Natural killer cell treated with Interleukin-12 subunit alpha and Interleukin-12 subunit beta and Interleukin-15 and Interleukin-18, amount 100 ng/mL, for 72 hours (primary cell): ENCODE data around the gene ADIG. TPM values are rescaled to one million over a fixed set of nuclear protein-coding genes. Genes with fewer than 3 reads are reported as not detected.

Experiments used
- ATAC-seq, 2 donors: fragments of 150-1000 bp; cut with Tn5 transposase in 1 of 2; sonication (Bioruptor Pico), chemical (Tn5 transposase) in 1 of 2; 2 replicates each; pipeline ENCODE4 v1.10.0; 2021
- DNase-seq: peaks from one replicate; pipeline ENCODE4 v3.0.0; 2022; ENCODE audit warnings: low spot score
- H3K27ac Mint-ChIP-seq, 2 donors: 1 replicate in 1 of 2; 2 replicates in 1 of 2; pipeline ENCODE4 v1.8.0; 2022; ENCODE audit warnings: mixed read lengths in 2 of 2, mild to moderate bottlenecking in 1 of 2, moderate library complexity in 1 of 2
- H3K27me3 Mint-ChIP-seq, 2 donors: 1 replicate in 1 of 2; 2 replicates in 1 of 2; pipeline ENCODE4 v1.8.0; 2022; ENCODE audit warnings: mixed read lengths in 2 of 2
- H3K36me3 Mint-ChIP-seq: one replicate; pipeline ENCODE4 v1.8.0; 2022; ENCODE audit warnings: mixed read lengths
- H3K4me1 Mint-ChIP-seq, 2 donors: 1 replicate in 1 of 2; 2 replicates in 1 of 2; pipeline ENCODE4 v1.8.0; 2022; ENCODE audit warnings: low read depth in 2 of 2, mixed read lengths in 2 of 2, mild to moderate bottlenecking in 1 of 2
- H3K4me3 Mint-ChIP-seq: one replicate; pipeline ENCODE4 v1.8.0; 2022; ENCODE audit warnings: mixed read lengths
- H3K9me3 Mint-ChIP-seq: 2 replicates; pipeline ENCODE4 v1.8.0; 2022; ENCODE audit warnings: mixed read lengths
- total RNA-seq, 2 donors: library from RNA; stranded (reverse); gene quantifications; one replicate each; pipeline ENCODE4 v1.2.3, GENCODE V29; 2022

Gene ADIG
- total RNA-seq, 2 donors from 2014 or later, result 0.89 TPM; not detected in 1

- ATAC-seq, result no peak
These were observed 23.8 kb upstream of the ADIG start for GRCh38 chr20:38557174-38557573.

DNA sequence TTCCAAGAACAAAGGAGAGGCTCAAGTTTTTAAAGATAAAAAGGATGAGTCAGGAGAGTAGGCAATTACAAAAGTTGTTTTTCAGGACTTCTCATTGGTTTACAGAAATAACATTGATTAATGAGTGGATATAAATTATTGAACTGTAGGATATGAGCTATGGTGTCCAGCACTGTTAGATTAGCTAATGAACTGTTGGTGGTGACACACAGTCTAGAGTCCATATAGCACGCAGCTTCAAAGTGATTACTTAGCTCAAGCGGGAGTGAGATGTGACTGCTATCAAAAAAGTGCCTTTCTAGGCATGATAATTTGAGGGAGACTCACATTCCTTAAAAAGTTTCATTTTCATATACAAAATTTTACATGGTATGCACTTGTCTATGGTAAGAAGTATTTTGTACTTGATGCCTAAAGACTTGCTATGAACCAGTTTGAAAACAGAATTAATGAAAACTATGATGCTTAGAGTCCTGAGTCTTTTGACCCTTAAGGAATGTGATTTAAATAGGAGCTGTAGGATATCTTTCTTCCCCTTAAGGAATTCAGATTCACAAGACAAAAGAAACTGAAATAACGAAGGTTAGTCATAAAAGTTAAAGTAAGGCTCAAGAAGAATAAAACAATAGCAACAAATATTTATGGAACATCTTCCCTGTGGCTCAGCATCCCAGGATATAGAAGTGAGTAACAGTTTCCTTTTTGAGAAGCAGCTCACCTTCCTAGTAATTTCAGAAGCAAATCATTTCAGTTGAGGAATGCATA is 22.2 kb upstream of the ADIG start:
- peaks cover 31% of the 10 kb centered on the region for H3K36me3 Mint-ChIP-seq
- H3K27me3 Mint-ChIP-seq, result no peaks in the 10 kb centered on the region
- H3K4me1 Mint-ChIP-seq, result peaks cover 0 to 2% of the 10 kb centered on the region in 2 donors
- ATAC-seq, result no peak
- H3K4me3 Mint-ChIP-seq, result no peak overlapping the region
- H3K27ac Mint-ChIP-seq, result no peak overlapping the region
- no peaks in the 10 kb centered on the region for H3K9me3 Mint-ChIP-seq
- no peak for DNase-seq

More at GRCh38 chr20:38557174-38557573, 23.8 kb upstream of the ADIG start:
- H3K4me3 Mint-ChIP-seq, result no peak overlapping the region
- H3K9me3 Mint-ChIP-seq, result no peaks in the 10 kb centered on the region
- DNase-seq, result no peak
- H3K27ac Mint-ChIP-seq, result no peak overlapping the region
- H3K36me3 Mint-ChIP-seq, result peaks cover 31% of the 10 kb centered on the region
- peaks cover 0 to 2% of the 10 kb centered on the region in 2 donors for H3K4me1 Mint-ChIP-seq
- no peaks in the 10 kb centered on the region for H3K27me3 Mint-ChIP-seq

GRCh38 chr20:38559764-38560163 is 21.2 kb upstream of the ADIG start:
- no peaks in the 10 kb centered on the region for H3K9me3 Mint-ChIP-seq
- H3K4me3 Mint-ChIP-seq, result no peak overlapping the region
- peaks cover 31% of the 10 kb centered on the region for H3K36me3 Mint-ChIP-seq
- H3K27me3 Mint-ChIP-seq, result no peaks in the 10 kb centered on the region
- DNase-seq (no peak), ATAC-seq (no peak)
- H3K4me1 Mint-ChIP-seq, result peaks cover 0 to 2% of the 10 kb centered on the region in 2 donors
- peak overlapping the region in 1 of 2 donors; percentile 9 for H3K27ac Mint-ChIP-seq

- no peaks in the 10 kb centered on the region for H3K9me3 Mint-ChIP-seq
- DNase-seq, result no peak
- no peaks in the 10 kb centered on the region for H3K27me3 Mint-ChIP-seq
- peaks cover 14% of the 10 kb centered on the region for H3K36me3 Mint-ChIP-seq
- no peaks in the 10 kb centered on the region for H3K4me1 Mint-ChIP-seq
- H3K27ac Mint-ChIP-seq, result no peak overlapping the region
- ATAC-seq, result no peak
- H3K4me3 Mint-ChIP-seq, result no peak overlapping the region
These were observed 17.1 kb upstream of the ADIG start for GRCh38 chr20:38563802-38564431.

DNA sequence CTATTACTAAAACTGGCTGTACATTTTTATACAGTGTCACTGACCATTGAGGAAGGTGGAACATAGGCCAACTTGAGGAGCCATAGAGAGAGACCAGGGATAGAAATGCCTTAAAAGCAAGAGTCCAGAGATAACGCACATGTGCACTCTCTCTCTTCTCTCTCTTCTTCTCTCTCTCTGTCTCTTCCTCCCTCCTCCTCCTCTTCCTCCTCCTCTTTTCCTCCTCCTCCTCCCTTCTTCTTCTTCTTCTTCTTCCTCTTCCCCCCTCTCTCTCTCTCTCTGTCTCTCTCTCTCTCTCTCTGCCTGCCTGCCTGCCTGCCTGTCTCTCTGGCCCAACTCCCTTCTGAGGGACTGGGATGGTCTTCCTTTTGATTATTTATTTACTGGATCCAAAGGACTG is 16.3 kb upstream of the ADIG start:
- no peak overlapping the region for H3K27ac Mint-ChIP-seq
- no peaks in the 10 kb centered on the region for H3K27me3 Mint-ChIP-seq
- ATAC-seq (no peak), DNase-seq (no peak)
- peaks cover 8% of the 10 kb centered on the region for H3K36me3 Mint-ChIP-seq
- H3K9me3 Mint-ChIP-seq, result no peaks in the 10 kb centered on the region
- H3K4me3 Mint-ChIP-seq, result no peak overlapping the region
- H3K4me1 Mint-ChIP-seq, result no peaks in the 10 kb centered on the region

DNA sequence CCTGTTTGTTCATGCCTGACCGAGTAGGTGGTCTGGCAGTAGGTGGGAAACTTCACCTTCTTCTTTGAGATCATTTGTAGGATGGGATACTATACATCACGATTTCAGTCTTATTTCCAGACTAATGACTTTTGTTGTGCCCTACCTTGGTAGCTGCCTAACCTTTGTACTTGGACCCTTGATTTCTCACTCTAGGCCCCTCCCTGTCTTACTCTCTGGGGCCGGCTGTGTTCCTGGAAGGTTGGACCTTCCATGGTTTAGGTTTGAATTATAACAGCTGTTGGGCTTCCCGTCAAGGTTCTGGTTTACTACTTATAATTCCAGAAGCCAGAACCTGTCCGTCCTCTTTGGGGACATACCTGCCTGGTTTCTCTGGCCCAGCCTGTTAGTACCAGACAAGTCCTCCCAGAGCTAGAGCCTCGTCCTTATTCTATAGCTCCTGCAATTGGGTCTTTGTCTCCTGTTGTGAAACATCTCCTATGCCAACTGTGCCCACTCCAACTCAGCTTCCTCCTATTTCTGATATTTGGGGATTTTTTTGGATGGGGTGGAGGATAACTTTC is 14.9 kb upstream of the ADIG start:
- Mint-ChIP-seq H3K36me3 (peaks cover 6% of the 10 kb centered on the region), H3K27me3 (no peaks in the 10 kb centered on the region), H3K4me3 (no peak overlapping the region), H3K27ac (no peak overlapping the region), H3K4me1 (no peaks in the 10 kb centered on the region), H3K9me3 (no peaks in the 10 kb centered on the region)
- ATAC-seq, result no peak
- DNase-seq, result no peak

GRCh38 chr20:38569747-38570525 is 11.1 kb upstream of the ADIG start:
- no peak for ATAC-seq
- peaks cover 17% of the 10 kb centered on the region for H3K36me3 Mint-ChIP-seq

GRCh38 chr20:38573413-38573812 is 7.6 kb upstream of the ADIG start:
- no peak for ATAC-seq
- Mint-ChIP-seq H3K36me3 (peaks cover 17% of the 10 kb centered on the region), H3K4me1 (no peaks in the 10 kb centered on the region), H3K4me3 (no peak overlapping the region), H3K27ac (no peak overlapping the region), H3K9me3 (no peaks in the 10 kb centered on the region), H3K27me3 (no peaks in the 10 kb centered on the region)
- no peak for DNase-seq

More at GRCh38 chr20:38569747-38570525, 11.1 kb upstream of the ADIG start:
- DNase-seq, result no peak
- H3K27me3 Mint-ChIP-seq, result no peaks in the 10 kb centered on the region
- H3K9me3 Mint-ChIP-seq, result no peaks in the 10 kb centered on the region
- peak overlapping the region in 1 of 2 donors; percentile 11 for H3K27ac Mint-ChIP-seq
- no peaks in the 10 kb centered on the region for H3K4me1 Mint-ChIP-seq
- no peak overlapping the region for H3K4me3 Mint-ChIP-seq

DNA sequence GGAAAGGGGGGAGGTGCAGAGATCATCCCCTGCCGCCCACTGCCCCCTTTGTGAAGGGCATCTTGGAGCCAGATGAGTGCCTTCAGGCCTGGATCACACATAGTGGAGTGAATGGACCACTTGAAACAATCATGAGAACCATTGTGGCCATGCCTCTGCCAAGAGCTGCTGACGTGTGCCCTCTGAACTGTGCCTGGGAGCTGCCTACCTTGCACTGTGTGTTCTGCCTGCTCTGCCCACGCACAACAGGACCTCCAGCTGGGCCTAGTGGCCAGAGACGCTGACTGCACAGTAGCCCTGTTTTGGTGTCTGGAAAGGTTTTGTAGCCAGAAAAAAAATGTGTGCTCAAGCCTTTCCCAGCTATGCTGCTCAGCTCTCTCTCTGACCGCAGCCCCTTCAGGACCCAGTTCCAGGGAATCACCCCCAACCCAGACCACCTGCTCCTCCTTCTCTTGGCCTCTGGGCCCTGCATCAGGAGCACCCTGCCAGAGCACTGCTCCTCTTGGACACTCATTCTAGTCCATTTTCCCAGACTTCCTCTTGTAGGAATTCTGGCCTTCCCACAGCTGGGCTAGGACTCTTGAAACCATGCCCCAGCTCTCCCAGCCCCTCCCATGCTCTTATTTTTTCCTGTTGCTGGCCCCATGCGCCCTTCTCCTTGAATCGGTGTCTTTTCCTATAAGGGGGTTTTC is 1.6 kb upstream of the ADIG start:
- no peaks in the 10 kb centered on the region for H3K9me3 Mint-ChIP-seq
- peaks cover 4% of the 10 kb centered on the region for H3K36me3 Mint-ChIP-seq
- no peak for DNase-seq
- ATAC-seq, result no peak
- peak overlapping the region in 1 of 2 donors; percentile 16 for H3K27ac Mint-ChIP-seq
- H3K27me3 Mint-ChIP-seq, result no peaks in the 10 kb centered on the region
- peaks cover 0 to 5% of the 10 kb centered on the region in 2 donors for H3K4me1 Mint-ChIP-seq
- H3K4me3 Mint-ChIP-seq, result no peak overlapping the region

DNA sequence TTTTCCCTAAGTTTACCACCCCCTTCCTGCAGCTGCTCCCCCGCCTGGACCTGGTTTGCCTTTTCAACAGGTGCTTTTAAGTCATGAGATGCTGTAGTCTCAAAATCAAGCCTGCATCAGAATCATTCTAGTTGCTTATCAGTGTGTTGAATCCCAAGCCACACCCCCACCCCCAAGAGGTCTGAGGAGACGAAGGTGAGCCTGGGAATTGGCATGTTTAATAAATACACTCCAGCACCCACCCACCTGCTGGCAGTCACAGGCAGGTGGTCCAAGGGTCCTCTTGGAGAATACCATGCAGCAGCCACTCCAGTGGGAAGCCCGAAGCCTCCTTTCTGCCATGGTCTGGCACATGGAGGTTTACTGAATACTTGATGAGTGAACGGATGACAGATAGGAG is 1.1 kb upstream of the ADIG start:
- H3K4me1 Mint-ChIP-seq, result peaks cover 0 to 5% of the 10 kb centered on the region in 2 donors
- no peak for DNase-seq
- H3K27ac Mint-ChIP-seq, result peak overlapping the region in 1 of 2 donors; percentile 16
- H3K36me3 Mint-ChIP-seq, result no peaks in the 10 kb centered on the region
- H3K27me3 Mint-ChIP-seq, result no peaks in the 10 kb centered on the region
- H3K9me3 Mint-ChIP-seq, result no peaks in the 10 kb centered on the region
- no peak overlapping the region for H3K4me3 Mint-ChIP-seq
- no peak for ATAC-seq

DNA sequence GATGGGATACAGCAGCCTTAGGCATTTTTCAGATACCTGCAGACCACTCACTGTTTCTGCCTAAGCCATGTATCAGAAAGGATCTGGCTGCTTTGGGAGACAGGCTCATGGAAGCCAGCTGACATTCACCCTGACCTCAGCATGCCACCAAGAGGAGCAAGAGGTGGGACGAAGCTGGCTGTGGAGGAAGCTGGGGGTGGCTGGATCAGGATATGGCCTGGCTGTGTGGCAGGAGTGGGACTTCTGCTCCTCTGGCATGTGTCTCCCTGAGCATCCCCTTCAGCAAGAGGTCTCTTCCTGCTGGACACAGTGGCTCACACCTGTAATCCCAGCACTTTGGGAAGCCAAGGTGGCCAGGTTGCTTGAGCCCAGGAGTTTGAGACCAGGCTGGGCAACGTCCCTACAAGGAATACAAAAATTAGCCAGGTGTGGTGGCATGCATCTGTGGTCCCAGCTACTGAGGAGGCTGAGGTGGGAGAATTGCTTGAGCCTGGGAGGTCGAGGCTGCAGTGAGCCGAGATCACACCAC is 897 bp downstream of the ADIG start:
- no peak for DNase-seq

DNA sequence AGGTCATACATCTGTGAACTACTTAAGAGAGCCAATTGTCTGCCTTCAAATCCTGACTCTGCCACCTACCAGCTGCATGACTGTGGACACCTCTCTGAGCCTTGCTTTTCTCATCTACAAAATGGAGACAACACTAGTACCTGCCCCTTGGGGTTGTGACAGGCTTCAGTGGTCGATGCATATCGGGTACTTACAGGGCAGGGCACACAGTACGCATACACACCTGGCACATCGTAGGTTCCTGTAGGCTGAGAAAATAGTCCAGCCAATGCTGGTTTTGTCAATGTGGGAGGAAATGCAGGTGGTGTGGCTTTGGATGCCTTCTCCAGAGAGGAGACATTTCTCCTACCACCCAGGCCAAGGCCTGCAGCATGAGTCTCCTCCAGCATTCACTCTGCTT is 2.3 kb downstream of the ADIG start:
- ATAC-seq (no peak), DNase-seq (no peak)
- H3K9me3 Mint-ChIP-seq, result no peaks in the 10 kb centered on the region
- H3K27me3 Mint-ChIP-seq, result no peaks in the 10 kb centered on the region
- no peak overlapping the region for H3K4me3 Mint-ChIP-seq
- H3K36me3 Mint-ChIP-seq, result no peaks in the 10 kb centered on the region
- peaks cover 0 to 5% of the 10 kb centered on the region in 2 donors for H3K4me1 Mint-ChIP-seq
- H3K27ac Mint-ChIP-seq, result no peak overlapping the region

More for the DNA sequence above, 897 bp downstream of the ADIG start:
- H3K27me3 Mint-ChIP-seq, result no peaks in the 10 kb centered on the region
- no peaks in the 10 kb centered on the region for H3K36me3 Mint-ChIP-seq
- H3K9me3 Mint-ChIP-seq, result no peaks in the 10 kb centered on the region
- no peak for ATAC-seq
- H3K4me3 Mint-ChIP-seq, result no peak overlapping the region
- H3K4me1 Mint-ChIP-seq, result peaks cover 0 to 5% of the 10 kb centered on the region in 2 donors
- H3K27ac Mint-ChIP-seq, result no peak overlapping the region
